CD4-positive, alpha-beta T cell treated with Interleukin-2 at 100 ng/mL for 4 hours (primary cell): Measurements from ENCODE around the gene ERCC6L2.

Experiments
- DNase-seq: peaks from one replicate; pipeline ENCODE4 v3.0.0-alpha.2; 2020; ENCODE audit warnings: low spot score

ERCC6L2 gene

GRCh38 chr9:95979446-95979845 lies 104.0 kb downstream of the ERCC6L2 start:
- no peak for DNase-seq

GRCh38 chr9:95980262-95981125 lies 105.0 kb downstream of the ERCC6L2 start:
- DNase-seq = peak; percentile 5

DNA sequence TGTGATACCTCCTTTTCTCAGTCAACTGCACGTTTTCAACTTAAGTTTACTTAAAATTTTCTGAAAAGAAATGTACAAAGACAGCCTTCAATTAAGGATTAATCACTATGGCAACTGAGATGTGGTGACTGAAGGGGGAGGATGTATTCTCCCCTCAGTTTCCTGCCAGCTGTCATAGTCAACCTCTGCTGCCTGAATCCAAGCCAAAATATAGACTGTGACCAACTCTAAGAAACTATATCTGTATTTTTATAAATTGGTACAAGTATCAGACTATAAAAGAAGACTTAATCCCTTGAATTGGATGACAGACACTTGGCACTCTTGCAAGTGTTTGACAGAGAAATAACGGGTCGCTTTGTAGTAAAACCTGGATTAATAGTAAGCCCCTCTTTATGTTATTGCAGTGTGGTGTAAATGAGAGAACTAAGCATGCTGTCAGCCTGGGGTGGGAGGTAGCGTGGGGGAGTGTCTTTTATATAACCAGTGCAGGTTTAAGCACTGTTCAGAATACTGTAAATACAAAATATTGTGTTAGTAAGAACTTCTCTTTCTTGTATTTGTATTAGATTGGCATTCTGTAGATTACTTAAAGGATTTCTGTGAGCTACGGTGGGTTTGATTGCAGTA lies 106.4 kb downstream of the ERCC6L2 start:
- peak; percentile 64 for DNase-seq

- DNase-seq = no peak
Observed at GRCh38 chr9:95985440-95986055, 110.1 kb downstream of the ERCC6L2 start.

DNA sequence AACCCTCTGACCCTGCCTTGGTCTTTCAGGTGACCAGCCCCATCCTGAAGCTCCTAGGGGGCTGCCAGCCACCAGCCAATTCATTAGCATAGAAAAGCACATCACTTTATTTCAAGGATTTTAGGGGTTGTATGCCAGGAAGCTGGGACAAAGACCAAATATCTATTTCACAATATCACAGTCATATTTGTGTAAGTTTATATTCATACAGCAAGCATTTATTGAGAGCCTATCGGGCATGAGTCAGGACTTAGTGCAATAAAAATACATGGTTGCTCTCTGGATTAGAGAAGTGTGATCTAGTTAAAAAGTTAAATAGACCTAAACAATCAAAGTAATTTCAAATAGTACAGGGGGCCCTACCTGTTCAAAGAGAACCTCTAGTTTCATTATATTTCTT lies 113.8 kb downstream of the ERCC6L2 start:
- no peak for DNase-seq

- DNase-seq = no peak
Observed at GRCh38 chr9:95991326-95991725, 115.8 kb downstream of the ERCC6L2 start.

GRCh38 chr9:95992536-95992935 lies 117.0 kb downstream of the ERCC6L2 start:
- DNase-seq = no peak

DNA sequence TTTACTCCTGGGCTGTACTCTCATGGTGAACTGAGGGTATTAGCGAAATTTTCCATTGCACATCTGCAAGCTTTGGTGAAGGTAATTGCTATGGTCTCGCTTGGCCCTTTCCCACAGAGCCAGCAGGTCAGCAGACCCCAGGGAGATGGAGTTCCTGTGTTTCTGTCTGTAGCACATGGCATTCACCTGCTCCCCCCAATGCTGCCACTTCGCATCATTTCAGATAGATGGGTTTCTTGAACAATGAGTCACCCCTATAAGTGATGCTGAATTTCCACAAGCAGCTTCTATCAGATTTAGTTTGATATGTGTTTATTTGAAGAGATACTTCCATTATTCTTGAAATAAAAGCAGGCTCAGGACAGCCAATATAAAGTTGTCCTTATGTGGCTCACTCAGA lies 117.8 kb downstream of the ERCC6L2 start:
- no peak for DNase-seq

DNA sequence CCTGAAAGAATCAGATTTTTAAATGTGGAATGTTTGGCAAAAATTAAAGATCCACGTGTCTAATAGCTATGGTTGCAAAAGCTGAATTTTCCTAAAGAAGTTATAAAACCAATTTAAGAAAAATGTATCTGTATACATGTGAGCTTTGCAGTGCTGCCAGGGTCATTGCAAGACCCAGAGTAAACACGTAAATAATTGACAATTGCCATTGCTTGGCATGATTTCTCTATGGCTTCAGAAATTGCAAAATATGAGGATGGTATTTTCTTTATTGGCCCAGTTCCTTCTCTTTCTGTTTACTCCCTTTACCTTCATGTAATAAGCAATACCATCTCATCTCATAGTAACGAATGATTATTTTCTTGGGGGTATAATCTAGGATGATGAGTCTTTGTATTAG lies 123.9 kb downstream of the ERCC6L2 start:
- DNase-seq = no peak

DNA sequence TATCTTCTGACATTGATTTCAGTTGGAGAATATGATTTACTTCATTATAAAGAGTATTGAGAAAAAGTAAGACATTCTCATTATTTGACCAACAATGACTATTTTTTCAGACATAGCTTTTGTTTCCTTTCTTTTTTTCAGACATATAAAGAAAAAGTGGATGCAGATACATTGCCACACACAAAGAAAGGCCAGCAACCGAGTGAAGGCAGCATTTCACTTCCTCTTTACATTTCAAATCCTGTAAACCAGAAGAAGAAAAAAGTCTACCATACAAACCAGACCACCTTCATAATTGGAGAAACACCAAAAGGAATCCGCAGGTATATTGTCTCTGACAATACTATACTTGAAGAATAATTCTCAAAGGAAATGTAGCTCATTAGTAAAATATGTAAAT lies 128.9 kb downstream of the ERCC6L2 start:
- no peak for DNase-seq

- no peak for DNase-seq
Observed at GRCh38 chr9:96006296-96006879, 130.9 kb downstream of the ERCC6L2 start.

DNA sequence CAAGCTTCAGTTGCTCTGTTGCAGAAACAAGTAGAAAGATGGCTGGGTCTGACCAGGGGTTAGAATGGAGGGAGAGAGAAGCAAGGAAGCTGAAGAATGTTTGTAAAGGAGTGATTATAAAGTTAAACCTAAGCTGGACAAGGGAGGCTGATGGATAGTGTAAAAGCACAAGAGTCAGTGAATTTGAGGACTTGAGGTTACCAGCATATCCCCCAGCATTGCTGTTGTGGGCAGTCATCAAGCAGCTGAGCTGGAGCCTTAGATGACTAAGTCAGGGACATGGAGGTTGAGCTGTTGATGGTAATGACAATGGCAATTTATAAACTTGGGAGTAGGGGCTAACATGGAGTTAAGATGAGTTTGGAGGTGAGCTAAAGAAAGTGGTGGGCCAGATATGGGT lies 131.5 kb downstream of the ERCC6L2 start:
- DNase-seq = no peak

DNA sequence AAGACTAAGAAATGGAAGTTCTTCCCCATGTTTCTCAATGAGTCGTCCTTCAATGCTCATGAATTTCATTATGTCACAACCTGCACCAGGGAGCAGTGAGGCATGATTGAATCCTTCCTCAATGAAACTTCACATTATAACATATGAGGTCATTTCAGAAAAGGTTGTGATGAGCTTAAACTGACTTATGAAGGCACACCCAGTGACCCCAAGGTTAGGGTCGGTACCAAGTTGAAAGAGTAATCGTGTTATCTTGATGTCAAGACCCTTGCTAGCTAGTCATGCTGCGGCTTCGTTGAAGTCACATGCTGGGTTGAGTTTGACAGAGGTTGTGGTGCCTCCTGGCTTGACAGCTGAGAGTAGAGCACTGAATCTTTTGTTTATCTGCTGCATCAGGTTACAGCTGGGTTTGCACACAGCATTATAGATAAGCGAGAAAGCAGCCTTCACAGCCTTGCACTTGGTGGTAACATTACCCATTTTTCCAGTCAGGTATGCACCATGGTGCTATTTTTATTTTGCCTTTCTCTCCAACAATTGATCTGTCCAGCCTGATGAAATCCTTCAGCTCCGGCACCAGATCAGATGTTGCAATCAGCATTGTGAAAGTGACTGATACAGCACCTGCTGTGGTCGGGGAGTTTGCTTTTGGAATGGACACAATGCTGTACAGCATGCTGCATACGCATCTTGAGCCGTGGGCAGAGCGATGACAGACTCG lies 133.2 kb downstream of the ERCC6L2 start:
- peak; percentile 41 for DNase-seq

DNA sequence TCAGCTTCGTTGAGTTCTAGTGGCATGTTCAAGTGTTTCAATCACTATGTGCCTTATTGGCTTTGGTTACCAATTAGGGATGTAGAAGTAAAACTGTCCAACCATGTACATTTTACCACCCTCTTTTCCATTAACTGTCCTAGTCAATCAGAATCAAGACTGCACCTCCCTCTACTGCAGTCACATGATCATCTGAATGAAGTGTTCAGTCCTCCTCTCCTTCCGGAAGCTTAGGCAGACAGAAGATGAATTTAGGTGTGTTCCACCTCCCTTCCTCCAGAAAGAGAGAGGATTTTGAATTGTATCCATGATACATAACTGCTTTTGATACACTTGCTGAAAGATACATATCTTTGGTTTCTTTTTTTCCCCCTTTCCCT lies 133.7 kb downstream of the ERCC6L2 start:
- DNase-seq = no peak

DNA sequence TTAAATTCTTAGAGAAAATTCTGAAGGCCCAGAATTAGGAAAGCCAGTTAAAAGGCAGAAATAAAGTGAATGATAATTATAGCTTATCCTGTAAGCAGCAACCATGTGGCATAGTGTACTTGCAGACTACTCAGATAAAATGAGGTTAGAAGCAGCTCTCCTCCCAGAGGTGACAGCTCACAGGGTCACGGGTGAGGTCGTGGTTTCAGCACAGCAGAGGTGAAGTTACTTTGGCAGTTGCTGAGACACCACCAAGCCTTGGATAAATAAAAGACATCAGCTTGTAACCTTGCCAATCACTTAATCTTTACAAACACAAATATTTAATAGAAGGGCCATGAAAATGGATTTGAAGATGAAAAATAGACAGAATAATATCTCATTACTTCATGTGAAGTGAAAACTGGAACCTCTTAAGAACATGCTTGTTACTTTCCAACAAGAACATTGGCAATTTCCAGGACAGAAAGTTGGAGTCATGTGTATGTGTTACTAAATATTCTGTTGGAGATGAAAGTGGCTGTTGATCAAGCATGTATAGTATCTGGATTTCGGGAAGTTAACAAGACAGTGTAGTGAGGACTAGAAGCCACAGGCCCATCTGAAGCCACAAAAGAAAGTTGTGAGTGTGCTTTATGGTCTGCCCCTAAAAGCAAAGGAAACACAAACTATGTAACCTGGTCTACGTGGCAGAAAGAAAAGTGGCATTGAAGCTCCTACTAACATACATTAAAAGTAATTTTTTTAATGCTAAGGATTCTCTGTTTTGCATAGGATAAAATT lies 134.4 kb downstream of the ERCC6L2 start:
- DNase-seq = peak; percentile 85

DNA sequence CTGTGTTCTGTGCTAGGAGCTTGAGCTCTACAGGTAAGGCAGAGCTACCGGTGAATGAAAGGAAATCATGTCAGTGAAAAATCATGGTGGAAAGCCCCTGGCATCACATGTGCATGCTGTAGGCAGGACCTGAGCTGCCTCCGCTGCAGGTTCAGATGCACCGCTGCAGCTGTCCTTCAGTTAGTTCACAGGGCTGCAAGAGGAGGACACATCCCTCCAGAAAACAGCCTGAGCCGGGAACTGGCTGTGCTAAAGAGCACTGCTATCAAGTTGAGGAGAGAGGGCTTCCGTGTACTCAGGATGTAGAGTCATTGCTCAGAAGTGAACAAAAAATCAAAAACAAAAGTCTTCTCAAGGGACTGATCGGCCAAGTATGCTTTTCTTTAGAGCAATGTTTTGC lies 138.6 kb downstream of the ERCC6L2 start:
- DNase-seq = peak; percentile 68

- DNase-seq = peak; percentile 72
Observed at GRCh38 chr9:96015876-96016686, 140.6 kb downstream of the ERCC6L2 start.
